AG09309 (cell line): ENCODE measurements around the gene TMEM117.

Experiments
- DNase-seq: peaks from one replicate; pipeline ENCODE4 v3.0.0-alpha.2; 2010; ENCODE audit warnings: low read depth
- H3K4me3 ChIP-seq: 2 replicates; pipeline ENCODE4 v1.5.1; 2011; ENCODE audit warnings: mild to moderate bottlenecking, low read depth, low read length, moderate library complexity; ENCODE audit not compliant: control insufficient read depth
- TF ChIP-seq, protein P1 (sequence below): IDR thresholded peaks from 2 replicates; pipeline ENCODE4 v1.5.1; 2011; ENCODE audit warnings: mild to moderate bottlenecking, low read depth, low read length, inconsistent platforms; ENCODE audit not compliant: insufficient read depth, control insufficient read depth; ENCODE audit errors: missing control alignments

The TMEM117 gene

DNA sequence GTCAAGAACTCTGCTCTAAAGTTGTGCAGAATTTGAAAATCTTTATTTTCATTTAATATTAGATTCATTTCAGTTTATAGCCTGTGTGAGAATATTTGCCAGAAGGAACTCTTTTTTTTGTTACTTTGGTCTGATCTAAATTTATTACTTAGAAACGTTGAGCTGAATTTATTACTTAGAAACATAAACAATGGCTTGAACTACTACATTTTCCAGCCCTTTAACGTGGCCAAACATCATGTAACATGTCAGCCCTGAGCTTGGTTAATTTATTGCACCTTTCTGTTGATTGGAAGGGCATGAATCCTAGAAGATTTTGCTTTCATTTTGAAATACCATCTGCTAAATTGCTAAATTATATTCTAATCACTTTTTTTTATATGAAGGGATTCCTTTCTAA is 241.4 kb downstream of the TMEM117 start:
- no peak for DNase-seq
- TF ChIP-seq, protein P1, sequence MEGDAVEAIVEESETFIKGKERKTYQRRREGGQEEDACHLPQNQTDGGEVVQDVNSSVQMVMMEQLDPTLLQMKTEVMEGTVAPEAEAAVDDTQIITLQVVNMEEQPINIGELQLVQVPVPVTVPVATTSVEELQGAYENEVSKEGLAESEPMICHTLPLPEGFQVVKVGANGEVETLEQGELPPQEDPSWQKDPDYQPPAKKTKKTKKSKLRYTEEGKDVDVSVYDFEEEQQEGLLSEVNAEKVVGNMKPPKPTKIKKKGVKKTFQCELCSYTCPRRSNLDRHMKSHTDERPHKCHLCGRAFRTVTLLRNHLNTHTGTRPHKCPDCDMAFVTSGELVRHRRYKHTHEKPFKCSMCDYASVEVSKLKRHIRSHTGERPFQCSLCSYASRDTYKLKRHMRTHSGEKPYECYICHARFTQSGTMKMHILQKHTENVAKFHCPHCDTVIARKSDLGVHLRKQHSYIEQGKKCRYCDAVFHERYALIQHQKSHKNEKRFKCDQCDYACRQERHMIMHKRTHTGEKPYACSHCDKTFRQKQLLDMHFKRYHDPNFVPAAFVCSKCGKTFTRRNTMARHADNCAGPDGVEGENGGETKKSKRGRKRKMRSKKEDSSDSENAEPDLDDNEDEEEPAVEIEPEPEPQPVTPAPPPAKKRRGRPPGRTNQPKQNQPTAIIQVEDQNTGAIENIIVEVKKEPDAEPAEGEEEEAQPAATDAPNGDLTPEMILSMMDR = no peak
- no peak overlapping the region for H3K4me3 ChIP-seq

DNA sequence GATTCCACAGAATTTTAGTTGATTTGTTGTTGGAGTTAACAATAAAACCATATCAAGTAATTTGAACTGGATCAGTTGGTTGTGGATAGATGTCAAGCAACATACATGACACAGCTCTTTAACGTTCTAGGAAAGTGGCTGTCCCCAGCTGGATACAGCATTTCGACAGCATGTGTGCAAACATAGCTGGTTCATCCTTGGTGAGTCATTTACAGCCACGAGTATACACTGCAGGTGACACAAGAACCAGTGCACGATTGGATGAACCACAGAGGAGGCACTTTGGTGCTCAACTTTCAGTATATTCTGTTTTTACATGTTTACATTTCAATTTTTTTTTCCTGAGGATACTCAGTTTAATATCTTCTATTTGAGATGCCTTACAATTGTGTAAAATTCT is 242.4 kb downstream of the TMEM117 start:
- no peak for DNase-seq
- TF ChIP-seq, protein P1 = no peak

GRCh38 chr12:44088647-44089046 is 252.8 kb downstream of the TMEM117 start:
- no peak overlapping the region for H3K4me3 ChIP-seq
- TF ChIP-seq, protein P1 = no peak
- DNase-seq = no peak

More for the DNA sequence above, 242.4 kb downstream of the TMEM117 start:
- no peak overlapping the region for H3K4me3 ChIP-seq

GRCh38 chr12:44091948-44092606 is 256.2 kb downstream of the TMEM117 start:
- no peak overlapping the region for H3K4me3 ChIP-seq
- TF ChIP-seq, protein P1 = no peak
- DNase-seq = no peak

- H3K4me3 ChIP-seq = no peak overlapping the region
- no peak for DNase-seq
- TF ChIP-seq, protein P1 = no peak
Observed at GRCh38 chr12:44098786-44099185, 262.9 kb downstream of the TMEM117 start.

GRCh38 chr12:44099486-44099885 is 263.6 kb downstream of the TMEM117 start:
- no peak for DNase-seq
- TF ChIP-seq, protein P1 = no peak
- H3K4me3 ChIP-seq = no peak overlapping the region
